Left lung (tissue), 10 donors: ENCODE results near the gene SSBP4. TPM values are rescaled to one million over a fixed set of nuclear protein-coding genes. Genes with fewer than 3 reads are reported as not detected.

Experiments used
- ATAC-seq: fragments of 200-7000 bp; cut with Tn5 transposase; one replicate; pipeline ENCODE4 v1.9.1; 2020; ENCODE audit warnings: moderate library complexity
- DNase-seq, 4 donors: peaks; one replicate each; pipeline ENCODE4 v3.0.0-alpha.2; 2013 to 2020
- H3K27ac ChIP-seq, 2 donors: fragments of 200-600 bp; sonication (generic) in 1 of 2; one replicate each; pipeline versions ENCODE4 v1.5.0 to v1.8.0; 2020 to 2021
- H3K27me3 ChIP-seq, 2 donors: fragments of 200-600 bp; sonication (generic) in 1 of 2; one replicate each; pipeline versions ENCODE4 v1.5.0 to v1.8.0; 2020 to 2021
- H3K36me3 ChIP-seq, 2 donors: fragments of 200-600 bp; sonication (generic) in 1 of 2; one replicate each; pipeline versions ENCODE4 v1.5.0 to v1.8.0; 2020 to 2021
- H3K4me1 ChIP-seq, 2 donors: fragments of 200-600 bp; one replicate each; pipeline ENCODE4 v1.8.0; 2021
- H3K4me3 ChIP-seq, 2 donors: fragments of 200-600 bp; sonication (generic) in 1 of 2; one replicate each; pipeline versions ENCODE4 v1.5.0 to v1.8.0; 2020 to 2021; ENCODE audit warnings: mild to moderate bottlenecking in 1 of 2
- H3K9me3 ChIP-seq, 2 donors: fragments of 200-600 bp; sonication (generic) in 1 of 2; one replicate each; pipeline versions ENCODE4 v1.5.0 to v1.8.0; 2020 to 2021
- intact Hi-C, 2 donors: fragments of 100-400 bp; cut with DNase I; formaldehyde crosslinking; loops; one replicate each; pipeline versions ENCODE4 v1.11.2 to v1.14.2; 2022
- polyA plus RNA-seq, 6 donors: library from polyadenylated mRNA; unstranded; fragments of 120-200 nt; gene quantifications; one replicate each; pipeline ENCODE4 v1.2.1, GENCODE V29; 2013; ENCODE audit not compliant: insufficient read length in 6 of 6
- total RNA-seq, 2 donors: library from RNA; stranded (reverse); fragmentation: NEBNext Ultra II Directional; extraction: Animal tissue kit (Norgen Biotek cat#: 25700); gene quantifications; one replicate each; pipeline ENCODE4 v1.2.1, GENCODE V29; 2021
- TF ChIP-seq, protein P1 (sequence below), 2 donors: fragments of 200-600 bp; sonication (generic) in 1 of 2; IDR thresholded peaks; one replicate each; pipeline versions ENCODE4 v1.5.0 to v1.8.0; 2021; ENCODE audit warnings: antibody characterized with exemption in 2 of 2
- donor health status: DM: no; HTN: yes; CAD: no.
- donor health status: DM: no; HTN: no; CAD: no.

Gene SSBP4
- total and polyA plus RNA-seq, 8 donors, result 49.8 to 99.8 (median 74.5) TPM

DNA sequence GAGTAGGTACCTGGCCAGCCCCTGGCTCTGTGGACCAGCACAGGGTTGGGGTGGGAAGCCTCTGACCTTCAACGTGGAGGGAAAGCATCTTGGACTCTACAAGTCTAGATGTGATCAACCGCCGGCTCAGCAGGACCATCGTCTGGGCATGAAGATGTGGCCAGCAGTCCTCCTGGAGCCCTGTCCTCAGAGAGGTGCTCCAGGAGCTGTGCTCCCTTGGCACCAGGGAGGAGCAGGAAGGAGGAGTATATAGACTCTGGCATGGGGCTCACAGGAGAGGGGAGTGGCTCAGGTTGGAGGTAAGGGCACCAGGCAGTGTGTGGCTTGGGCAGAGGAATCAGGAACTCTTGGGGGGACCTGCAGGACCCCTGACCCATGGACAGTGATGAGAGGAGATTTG lies 37.1 kb downstream of the SSBP4 start:
- no peak overlapping the region for H3K27ac ChIP-seq
- intact Hi-C loops, result loop anchor here in 1 of 2 donors (10.0 kb wide), 1 partner anchor 389 kb away; no protein-coding TSS in a partner anchor
- no peaks in the 10 kb centered on the region for H3K27me3 ChIP-seq
- H3K36me3 ChIP-seq, result peaks cover 0 to 99% of the 10 kb centered on the region in 2 donors
- DNase-seq, result no peak
- H3K9me3 ChIP-seq, result no peaks in the 10 kb centered on the region
- H3K4me3 ChIP-seq, result no peak overlapping the region
- ATAC-seq, result no peak
- TF ChIP-seq, protein P1, sequence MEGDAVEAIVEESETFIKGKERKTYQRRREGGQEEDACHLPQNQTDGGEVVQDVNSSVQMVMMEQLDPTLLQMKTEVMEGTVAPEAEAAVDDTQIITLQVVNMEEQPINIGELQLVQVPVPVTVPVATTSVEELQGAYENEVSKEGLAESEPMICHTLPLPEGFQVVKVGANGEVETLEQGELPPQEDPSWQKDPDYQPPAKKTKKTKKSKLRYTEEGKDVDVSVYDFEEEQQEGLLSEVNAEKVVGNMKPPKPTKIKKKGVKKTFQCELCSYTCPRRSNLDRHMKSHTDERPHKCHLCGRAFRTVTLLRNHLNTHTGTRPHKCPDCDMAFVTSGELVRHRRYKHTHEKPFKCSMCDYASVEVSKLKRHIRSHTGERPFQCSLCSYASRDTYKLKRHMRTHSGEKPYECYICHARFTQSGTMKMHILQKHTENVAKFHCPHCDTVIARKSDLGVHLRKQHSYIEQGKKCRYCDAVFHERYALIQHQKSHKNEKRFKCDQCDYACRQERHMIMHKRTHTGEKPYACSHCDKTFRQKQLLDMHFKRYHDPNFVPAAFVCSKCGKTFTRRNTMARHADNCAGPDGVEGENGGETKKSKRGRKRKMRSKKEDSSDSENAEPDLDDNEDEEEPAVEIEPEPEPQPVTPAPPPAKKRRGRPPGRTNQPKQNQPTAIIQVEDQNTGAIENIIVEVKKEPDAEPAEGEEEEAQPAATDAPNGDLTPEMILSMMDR (IDR thresholded peaks at IDR 0.05), result no peak
- H3K4me1 ChIP-seq, result peaks cover 0 to 9% of the 10 kb centered on the region in 2 donors

DNA sequence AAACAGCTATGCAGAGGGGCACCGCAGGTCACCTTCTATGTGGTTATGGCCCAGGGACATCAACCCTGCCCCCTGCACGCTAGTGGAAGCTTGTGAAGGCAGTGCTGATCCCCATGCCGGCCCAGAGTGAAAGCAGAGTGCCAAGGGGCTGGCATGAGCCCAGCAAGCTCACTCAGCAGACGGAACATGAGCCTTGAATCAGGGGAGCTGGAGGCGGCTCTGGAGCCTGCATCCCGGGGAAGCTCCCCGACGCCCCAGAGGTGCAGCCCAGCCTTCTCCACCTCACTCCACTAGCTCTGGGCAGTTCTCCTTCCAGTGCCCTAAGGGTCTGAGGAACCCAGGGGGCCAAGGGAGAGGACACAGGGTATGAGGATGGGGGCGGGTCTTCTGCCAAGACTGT lies 37.8 kb downstream of the SSBP4 start:
- intact Hi-C loops, result loop anchor here in 1 of 2 donors (10.0 kb wide), 1 partner anchor 388 kb away; no protein-coding TSS in a partner anchor
- TF ChIP-seq, protein P1 (IDR thresholded peaks at IDR 0.05), result no peak
- no peaks in the 10 kb centered on the region for H3K27me3 ChIP-seq
- H3K27ac ChIP-seq, result no peak overlapping the region
- no peaks in the 10 kb centered on the region for H3K9me3 ChIP-seq
- H3K4me3 ChIP-seq, result no peak overlapping the region
- H3K36me3 ChIP-seq, result peaks cover 0 to 98% of the 10 kb centered on the region in 2 donors
- peaks cover 0 to 8% of the 10 kb centered on the region in 2 donors for H3K4me1 ChIP-seq
- DNase-seq (peak in 1 of 4 donors; percentile 56), ATAC-seq (no peak)

DNA sequence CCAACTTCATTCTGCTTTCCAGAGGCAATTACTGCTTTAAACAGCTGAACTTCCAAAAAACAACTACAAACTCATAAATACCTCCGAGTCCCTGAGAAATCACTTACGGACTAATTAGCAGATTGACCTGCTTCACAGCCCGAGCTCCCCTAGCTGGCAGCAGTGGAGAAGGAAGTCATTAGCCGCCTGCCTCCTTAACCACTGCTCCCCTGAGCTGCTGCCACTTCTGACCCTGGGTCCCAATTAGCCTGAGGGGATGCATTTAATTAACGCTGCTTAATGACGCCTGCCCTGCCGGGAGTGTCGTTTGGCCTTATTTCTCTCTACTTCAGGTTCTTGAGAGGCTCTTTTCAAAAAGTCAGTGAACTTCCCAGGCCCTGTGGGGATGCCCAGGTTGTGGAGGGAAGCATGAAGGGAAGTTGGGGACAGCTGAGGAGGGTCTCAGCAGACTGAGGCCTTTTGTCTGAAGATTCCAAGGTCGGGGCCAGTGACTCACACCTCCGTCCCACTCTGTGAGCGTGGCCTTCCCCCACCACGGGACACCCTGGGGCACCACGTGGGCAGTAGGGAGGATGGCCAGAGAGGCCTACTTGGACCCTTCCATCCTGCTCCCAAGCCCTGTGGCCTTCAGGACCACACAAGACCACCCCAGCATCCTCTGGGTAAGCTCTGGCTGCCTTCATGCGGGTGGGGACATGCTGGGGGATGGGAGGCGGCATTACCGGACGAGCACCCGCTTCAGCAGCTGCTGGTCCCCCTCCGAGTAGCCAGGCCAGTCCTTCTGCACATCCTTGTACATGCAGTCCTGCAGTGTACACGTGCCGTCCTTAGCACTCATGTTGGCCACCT lies 38.5 kb downstream of the SSBP4 start:
- no peaks in the 10 kb centered on the region for H3K27me3 ChIP-seq
- H3K27ac ChIP-seq, result no peak overlapping the region
- no peak for ATAC-seq
- intact Hi-C loops, result loop anchor here in 1 of 2 donors (10.0 kb wide), 1 partner anchor 387 kb away; no protein-coding TSS in a partner anchor
- no peak overlapping the region for H3K4me3 ChIP-seq
- H3K4me1 ChIP-seq, result peaks cover 0 to 8% of the 10 kb centered on the region in 2 donors
- peaks cover 0 to 94% of the 10 kb centered on the region in 2 donors for H3K36me3 ChIP-seq
- DNase-seq, result peak in 1 of 4 donors; percentile 47
- no peaks in the 10 kb centered on the region for H3K9me3 ChIP-seq
- TF ChIP-seq, protein P1 (IDR thresholded peaks at IDR 0.05), result no peak

DNA sequence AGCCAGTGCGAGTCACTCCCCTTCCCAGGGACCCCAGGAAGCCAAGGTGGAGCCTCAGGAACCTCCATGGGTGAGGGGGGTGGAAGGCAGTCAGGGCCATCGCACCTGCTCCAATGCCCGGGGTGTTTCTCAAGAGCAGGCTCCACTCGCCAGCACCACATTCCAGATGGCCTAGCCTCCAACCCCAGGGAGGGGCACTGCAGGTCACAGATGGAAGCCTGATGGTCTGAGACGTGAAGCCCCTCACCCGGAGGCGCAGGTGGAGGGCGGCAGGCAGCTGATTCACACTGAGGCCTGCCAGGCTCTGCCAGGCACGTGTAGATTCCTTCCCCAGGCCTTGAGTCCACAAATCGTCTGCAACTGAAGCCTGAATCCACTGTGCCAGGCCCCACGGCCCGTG lies 41.7 kb downstream of the SSBP4 start:
- DNase-seq (peak in 1 of 4 donors; percentile 47), ATAC-seq (no peak)
- Histone ChIP-seq H3K4me3 (no peak overlapping the region), H3K27me3 (no peaks in the 10 kb centered on the region), H3K4me1 (peaks cover 15 to 29% of the 10 kb centered on the region in 2 donors), H3K27ac (peak overlapping the region in 1 of 2 donors; percentile 55), H3K36me3 (peaks cover 0 to 93% of the 10 kb centered on the region in 2 donors), H3K9me3 (no peaks in the 10 kb centered on the region)
- TF ChIP-seq, protein P1 (IDR thresholded peaks at IDR 0.05), result no peak
- intact Hi-C loops, result loop anchor here in 1 of 2 donors (10.0 kb wide), 1 partner anchor 104 kb away; no protein-coding TSS in a partner anchor

DNA sequence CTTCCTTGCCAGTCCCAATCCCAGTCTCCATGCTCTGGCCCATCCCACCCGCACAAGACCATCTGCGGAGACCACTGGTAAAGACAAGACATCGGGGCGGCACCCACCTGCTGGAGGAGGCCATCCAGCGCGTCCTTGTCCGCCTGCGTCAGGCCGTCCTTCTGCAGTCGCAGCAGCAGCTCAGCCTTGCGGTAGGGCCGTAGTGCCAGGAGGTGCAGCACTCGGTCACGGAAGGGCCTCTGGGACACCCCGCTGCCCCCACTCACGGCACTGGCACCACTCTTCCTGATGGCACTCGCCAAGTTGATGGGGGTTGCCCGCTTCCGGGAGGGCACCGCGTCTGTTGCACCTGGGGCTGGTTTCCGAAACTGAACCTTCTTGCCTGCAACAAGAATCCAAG lies 42.3 kb downstream of the SSBP4 start:
- peak in 1 of 4 donors; percentile 66 for DNase-seq
- Histone ChIP-seq H3K27ac (no peak overlapping the region), H3K4me1 (peaks cover 15 to 32% of the 10 kb centered on the region in 2 donors), H3K9me3 (no peaks in the 10 kb centered on the region), H3K27me3 (no peaks in the 10 kb centered on the region), H3K36me3 (peaks cover 0 to 87% of the 10 kb centered on the region in 2 donors), H3K4me3 (no peak overlapping the region)
- TF ChIP-seq, protein P1 (IDR thresholded peaks at IDR 0.05), result no peak
- intact Hi-C loops, result loop anchor here in 1 of 2 donors (10.0 kb wide), 1 partner anchor 103 kb away; no protein-coding TSS in a partner anchor
- ATAC-seq, result no peak
